Left lung (tissue), 10 donors: ENCODE measurements around the gene SRPRB. TPM values are rescaled to one million over a fixed set of nuclear protein-coding genes. Genes with fewer than 3 reads are reported as not detected.
A peak's percentile ranks its signal among the peaks of the same experiment; 100 is the strongest.

Experiments
- ATAC-seq: fragments of 200-7000 bp; cut with Tn5 transposase; one replicate; pipeline ENCODE4 v1.9.1; 2020; ENCODE audit warnings: moderate library complexity
- DNase-seq, 4 donors: peaks; one replicate each; pipeline ENCODE4 v3.0.0-alpha.2; 2013 to 2020
- H3K27ac ChIP-seq, 2 donors: fragments of 200-600 bp; sonication (generic) in 1 of 2; one replicate each; pipeline versions ENCODE4 v1.5.0 to v1.8.0; 2020 to 2021
- H3K27me3 ChIP-seq, 2 donors: fragments of 200-600 bp; sonication (generic) in 1 of 2; one replicate each; pipeline versions ENCODE4 v1.5.0 to v1.8.0; 2020 to 2021
- H3K36me3 ChIP-seq, 2 donors: fragments of 200-600 bp; sonication (generic) in 1 of 2; one replicate each; pipeline versions ENCODE4 v1.5.0 to v1.8.0; 2020 to 2021
- H3K4me1 ChIP-seq, 2 donors: fragments of 200-600 bp; one replicate each; pipeline ENCODE4 v1.8.0; 2021
- H3K4me3 ChIP-seq, 2 donors: fragments of 200-600 bp; sonication (generic) in 1 of 2; one replicate each; pipeline versions ENCODE4 v1.5.0 to v1.8.0; 2020 to 2021; ENCODE audit warnings: mild to moderate bottlenecking in 1 of 2
- H3K9me3 ChIP-seq, 2 donors: fragments of 200-600 bp; sonication (generic) in 1 of 2; one replicate each; pipeline versions ENCODE4 v1.5.0 to v1.8.0; 2020 to 2021
- intact Hi-C, 2 donors: fragments of 100-400 bp; cut with DNase I; formaldehyde crosslinking; loops; one replicate each; pipeline versions ENCODE4 v1.11.2 to v1.14.2; 2022
- polyA plus RNA-seq, 6 donors: library from polyadenylated mRNA; unstranded; fragments of 120-200 nt; gene quantifications; one replicate each; pipeline ENCODE4 v1.2.1, GENCODE V29; 2013; ENCODE audit not compliant: insufficient read length in 6 of 6
- total RNA-seq, 2 donors: library from RNA; stranded (reverse); fragmentation: NEBNext Ultra II Directional; extraction: Animal tissue kit (Norgen Biotek cat#: 25700); gene quantifications; one replicate each; pipeline ENCODE4 v1.2.1, GENCODE V29; 2021
- TF ChIP-seq, protein P1 (sequence below), 2 donors: fragments of 200-600 bp; sonication (generic) in 1 of 2; IDR thresholded peaks; one replicate each; pipeline versions ENCODE4 v1.5.0 to v1.8.0; 2021; ENCODE audit warnings: antibody characterized with exemption in 2 of 2
- donor health status: DM: no; HTN: yes; CAD: no.
- donor health status: DM: no; HTN: no; CAD: no.

The SRPRB gene
- total and polyA plus RNA-seq, 8 donors: 36.2 to 117 (median 43.9) TPM

GRCh38 chr3:133792171-133792763 lies 13.3 kb upstream of the SRPRB start:
- no peak for DNase-seq
- ATAC-seq: no peak
- no peaks in the 10 kb centered on the region for H3K4me1 ChIP-seq
- H3K36me3 ChIP-seq: no peaks in the 10 kb centered on the region
- no peak overlapping the region for H3K4me3 ChIP-seq
- intact Hi-C loops: no loop called here
- TF ChIP-seq, protein P1, sequence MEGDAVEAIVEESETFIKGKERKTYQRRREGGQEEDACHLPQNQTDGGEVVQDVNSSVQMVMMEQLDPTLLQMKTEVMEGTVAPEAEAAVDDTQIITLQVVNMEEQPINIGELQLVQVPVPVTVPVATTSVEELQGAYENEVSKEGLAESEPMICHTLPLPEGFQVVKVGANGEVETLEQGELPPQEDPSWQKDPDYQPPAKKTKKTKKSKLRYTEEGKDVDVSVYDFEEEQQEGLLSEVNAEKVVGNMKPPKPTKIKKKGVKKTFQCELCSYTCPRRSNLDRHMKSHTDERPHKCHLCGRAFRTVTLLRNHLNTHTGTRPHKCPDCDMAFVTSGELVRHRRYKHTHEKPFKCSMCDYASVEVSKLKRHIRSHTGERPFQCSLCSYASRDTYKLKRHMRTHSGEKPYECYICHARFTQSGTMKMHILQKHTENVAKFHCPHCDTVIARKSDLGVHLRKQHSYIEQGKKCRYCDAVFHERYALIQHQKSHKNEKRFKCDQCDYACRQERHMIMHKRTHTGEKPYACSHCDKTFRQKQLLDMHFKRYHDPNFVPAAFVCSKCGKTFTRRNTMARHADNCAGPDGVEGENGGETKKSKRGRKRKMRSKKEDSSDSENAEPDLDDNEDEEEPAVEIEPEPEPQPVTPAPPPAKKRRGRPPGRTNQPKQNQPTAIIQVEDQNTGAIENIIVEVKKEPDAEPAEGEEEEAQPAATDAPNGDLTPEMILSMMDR (IDR thresholded peaks at IDR 0.05): no peak
- H3K9me3 ChIP-seq: peaks cover 0 to 23% of the 10 kb centered on the region in 2 donors
- no peak overlapping the region for H3K27ac ChIP-seq
- peaks cover 0 to 5% of the 10 kb centered on the region in 2 donors for H3K27me3 ChIP-seq

DNA sequence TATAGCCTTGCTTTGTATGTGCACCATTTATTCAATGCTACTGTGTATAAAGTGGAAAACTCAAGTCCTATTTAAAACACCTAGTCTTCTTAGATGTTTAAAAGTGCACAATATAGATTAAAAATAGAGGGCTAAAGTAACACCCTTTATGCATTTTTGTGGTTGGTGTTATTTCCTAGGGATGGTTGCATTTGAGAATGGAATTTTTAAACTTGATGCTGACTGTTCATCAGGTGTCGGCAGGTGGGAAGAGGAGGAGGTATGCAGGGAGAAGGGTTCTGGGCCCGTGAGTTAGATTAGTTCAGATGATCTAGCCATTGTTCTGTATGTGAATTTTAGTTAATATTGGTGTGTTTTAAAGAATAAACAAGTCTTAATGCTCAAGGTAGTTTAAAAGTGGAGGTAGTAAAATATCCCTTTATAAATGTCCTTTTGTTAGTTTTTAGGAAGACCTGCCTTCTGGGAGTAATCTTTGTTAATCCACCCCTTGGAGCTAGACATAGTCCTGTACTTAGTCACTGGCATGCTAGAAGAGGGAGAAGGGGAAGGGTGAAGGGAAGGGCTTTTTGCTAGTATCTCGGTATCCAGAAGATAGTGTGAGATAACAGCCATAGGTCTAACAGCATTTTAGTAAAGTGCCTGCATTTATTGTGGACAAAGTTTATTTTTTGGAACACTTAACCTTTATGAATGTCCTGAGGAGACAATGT lies 8.1 kb upstream of the SRPRB start:
- Histone ChIP-seq H3K36me3 (no peaks in the 10 kb centered on the region), H3K9me3 (peaks cover 0 to 10% of the 10 kb centered on the region in 2 donors), H3K27ac (no peak overlapping the region), H3K4me1 (no peaks in the 10 kb centered on the region), H3K4me3 (no peak overlapping the region), H3K27me3 (peaks cover 0 to 5% of the 10 kb centered on the region in 2 donors)
- DNase-seq (no peak), ATAC-seq (no peak)
- intact Hi-C loops: no loop called here
- TF ChIP-seq, protein P1 (IDR thresholded peaks at IDR 0.05): no peak

DNA sequence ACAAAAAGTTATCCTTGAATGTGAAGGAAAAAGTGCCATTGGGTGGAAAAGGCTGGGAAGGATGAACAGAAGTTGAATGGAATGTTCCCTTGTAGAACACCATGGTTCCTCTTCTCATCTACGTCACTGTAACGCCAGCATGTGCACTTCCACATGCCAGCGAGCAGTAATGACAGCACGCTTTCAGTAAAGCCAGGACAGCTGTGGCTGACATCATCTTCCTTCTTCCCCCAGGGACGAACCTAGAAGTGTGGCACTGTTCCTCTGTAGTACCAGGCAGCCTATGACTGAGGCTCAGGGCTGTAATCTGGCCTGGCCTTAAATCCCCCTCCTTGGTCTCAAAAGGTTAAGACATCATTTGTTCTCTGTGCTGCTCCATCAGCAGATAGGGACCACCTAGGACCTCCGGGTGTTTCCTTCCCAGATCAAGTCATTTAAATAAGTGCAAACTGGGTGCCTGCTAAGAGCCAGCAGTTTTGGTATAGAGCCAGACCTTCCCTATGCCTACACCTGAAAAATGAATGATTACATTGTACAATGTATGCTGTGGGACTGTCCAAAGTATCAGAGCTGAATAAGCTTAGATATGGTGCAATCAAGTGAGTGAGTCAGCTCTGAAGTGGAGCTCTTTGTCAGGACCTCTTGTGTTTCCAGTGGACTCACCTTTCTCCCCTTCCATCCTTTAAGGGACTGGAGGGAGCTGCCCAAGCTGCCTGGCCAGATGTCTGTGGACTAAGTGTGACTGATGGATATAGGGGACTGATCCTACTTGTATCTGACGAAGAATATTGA lies 5.6 kb upstream of the SRPRB start:
- H3K27me3 ChIP-seq: peaks cover 0 to 5% of the 10 kb centered on the region in 2 donors
- H3K27ac ChIP-seq: no peak overlapping the region
- ATAC-seq: peak; percentile 91
- H3K36me3 ChIP-seq: no peaks in the 10 kb centered on the region
- H3K4me3 ChIP-seq: no peak overlapping the region
- no peaks in the 10 kb centered on the region for H3K9me3 ChIP-seq
- H3K4me1 ChIP-seq: no peaks in the 10 kb centered on the region
- TF ChIP-seq, protein P1 (IDR thresholded peaks at IDR 0.05): no peak
- no peak for DNase-seq
- intact Hi-C loops: no loop called here

- DNase-seq: no peak
These were observed 2.1 kb upstream of the SRPRB start for GRCh38 chr3:133803469-133803868.

More at GRCh38 chr3:133803469-133803868, 2.1 kb upstream of the SRPRB start:
- peaks cover 0 to 4% of the 10 kb centered on the region in 2 donors for H3K36me3 ChIP-seq
- intact Hi-C loops: no loop called here
- no peak overlapping the region for H3K4me3 ChIP-seq
- peaks cover 0 to 20% of the 10 kb centered on the region in 2 donors for H3K4me1 ChIP-seq
- H3K9me3 ChIP-seq: no peaks in the 10 kb centered on the region
- TF ChIP-seq, protein P1 (IDR thresholded peaks at IDR 0.05): no peak
- no peak for ATAC-seq
- H3K27ac ChIP-seq: no peak overlapping the region
- no peaks in the 10 kb centered on the region for H3K27me3 ChIP-seq
